Melanocyte of skin (primary cell): Measurements from ENCODE around the gene CACNA1A. TPM values are rescaled to one million over a fixed set of nuclear protein-coding genes. Genes with fewer than 3 reads are reported as not detected.

ENCODE experiments used
- total RNA-seq, 2 donors: library from RNA; depleted of rRNA; stranded (reverse); fragments of >200 nt; gene quantifications; 2 replicates each; pipeline ENCODE4 v1.2.3, GENCODE V29; 2012

The CACNA1A gene
- total RNA-seq, result 1 to 10 TPM in 1 of 2 donors, under 1 TPM in 1; 0.69 to 6.0 TPM

DNA sequence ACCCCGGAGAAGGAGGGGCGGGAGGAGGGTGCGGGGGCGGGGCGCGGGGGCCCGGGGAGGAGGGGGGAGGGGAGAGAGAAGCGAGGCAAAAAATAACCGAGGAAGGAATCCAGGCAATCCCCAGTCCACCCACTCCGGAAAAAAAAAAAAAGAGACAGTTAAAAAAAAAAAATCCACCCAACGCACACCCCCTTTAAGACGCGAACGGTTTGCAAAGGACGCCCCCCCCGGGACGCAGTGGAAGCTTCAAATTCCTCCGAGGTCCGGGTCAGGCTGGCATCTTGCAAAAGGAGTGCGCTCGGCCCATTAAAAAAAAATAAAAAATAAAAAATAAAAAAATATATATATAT, at the start of gene CACNA1A:
Gene CACNA1A (minus strand): TSS at position 9 of the 350 bp plus-strand sequence. CDS start 255 bp downstream, outside the sequence.

